ENCODE results near the gene PIAS2.
"Not testable (repeated sequence)": the region's sequence is repeated elsewhere in the genome, so short reads cannot be mapped to it uniquely, and the experiment has no call there.

The PIAS2 gene, protein sequence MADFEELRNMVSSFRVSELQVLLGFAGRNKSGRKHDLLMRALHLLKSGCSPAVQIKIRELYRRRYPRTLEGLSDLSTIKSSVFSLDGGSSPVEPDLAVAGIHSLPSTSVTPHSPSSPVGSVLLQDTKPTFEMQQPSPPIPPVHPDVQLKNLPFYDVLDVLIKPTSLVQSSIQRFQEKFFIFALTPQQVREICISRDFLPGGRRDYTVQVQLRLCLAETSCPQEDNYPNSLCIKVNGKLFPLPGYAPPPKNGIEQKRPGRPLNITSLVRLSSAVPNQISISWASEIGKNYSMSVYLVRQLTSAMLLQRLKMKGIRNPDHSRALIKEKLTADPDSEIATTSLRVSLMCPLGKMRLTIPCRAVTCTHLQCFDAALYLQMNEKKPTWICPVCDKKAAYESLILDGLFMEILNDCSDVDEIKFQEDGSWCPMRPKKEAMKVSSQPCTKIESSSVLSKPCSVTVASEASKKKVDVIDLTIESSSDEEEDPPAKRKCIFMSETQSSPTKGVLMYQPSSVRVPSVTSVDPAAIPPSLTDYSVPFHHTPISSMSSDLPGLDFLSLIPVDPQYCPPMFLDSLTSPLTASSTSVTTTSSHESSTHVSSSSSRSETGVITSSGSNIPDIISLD

DNA sequence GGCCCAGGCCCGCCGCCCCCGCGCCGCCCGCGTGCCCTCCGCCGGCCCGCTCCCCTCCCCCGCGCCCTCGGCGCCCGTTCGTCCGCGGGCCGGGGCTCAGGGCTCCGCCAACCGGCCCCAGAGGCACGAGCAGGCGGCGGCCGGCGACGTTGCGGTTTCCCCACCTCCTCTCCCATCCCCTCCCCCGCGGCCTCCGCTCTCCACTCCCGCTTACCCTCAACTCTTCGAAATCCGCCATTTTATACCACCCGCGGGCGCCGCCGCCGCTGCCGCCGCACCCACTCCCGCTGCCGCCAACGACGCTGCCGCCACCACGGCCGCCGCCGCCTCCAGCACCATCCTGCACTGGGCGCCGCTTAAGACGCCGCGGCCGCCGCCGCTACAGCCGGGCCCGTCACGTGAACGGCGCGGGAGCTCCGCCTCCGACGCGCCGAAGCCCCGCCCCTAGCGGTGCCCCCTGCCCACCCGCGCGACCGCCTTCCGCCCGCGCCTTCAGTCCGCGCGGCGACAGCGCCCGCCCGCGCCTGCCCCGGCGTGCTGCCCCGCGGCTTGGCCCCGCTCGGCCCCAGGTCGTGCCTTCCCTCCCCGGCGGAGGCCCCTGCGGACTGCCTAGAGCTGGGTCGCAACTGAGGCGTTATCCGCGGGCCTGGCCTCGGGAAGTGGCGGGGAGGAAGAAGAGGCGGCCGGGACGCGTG lies at the start of gene PIAS2, which contains the start of gene KATNAL2:
TSS of gene PIAS2 (minus strand) at position 400 of the 695 bp plus-strand sequence. CDS start at position 238, 162 bp downstream.
TSS of gene KATNAL2 (plus strand) at position 495 of the 695 bp plus-strand sequence. CDS start 29,271 bp downstream, outside the sequence.
- peak; percentile 25 for DNase-seq (ENCODE audit: extremely low read depth, low read depth)
- TF ChIP-seq, protein P1, sequence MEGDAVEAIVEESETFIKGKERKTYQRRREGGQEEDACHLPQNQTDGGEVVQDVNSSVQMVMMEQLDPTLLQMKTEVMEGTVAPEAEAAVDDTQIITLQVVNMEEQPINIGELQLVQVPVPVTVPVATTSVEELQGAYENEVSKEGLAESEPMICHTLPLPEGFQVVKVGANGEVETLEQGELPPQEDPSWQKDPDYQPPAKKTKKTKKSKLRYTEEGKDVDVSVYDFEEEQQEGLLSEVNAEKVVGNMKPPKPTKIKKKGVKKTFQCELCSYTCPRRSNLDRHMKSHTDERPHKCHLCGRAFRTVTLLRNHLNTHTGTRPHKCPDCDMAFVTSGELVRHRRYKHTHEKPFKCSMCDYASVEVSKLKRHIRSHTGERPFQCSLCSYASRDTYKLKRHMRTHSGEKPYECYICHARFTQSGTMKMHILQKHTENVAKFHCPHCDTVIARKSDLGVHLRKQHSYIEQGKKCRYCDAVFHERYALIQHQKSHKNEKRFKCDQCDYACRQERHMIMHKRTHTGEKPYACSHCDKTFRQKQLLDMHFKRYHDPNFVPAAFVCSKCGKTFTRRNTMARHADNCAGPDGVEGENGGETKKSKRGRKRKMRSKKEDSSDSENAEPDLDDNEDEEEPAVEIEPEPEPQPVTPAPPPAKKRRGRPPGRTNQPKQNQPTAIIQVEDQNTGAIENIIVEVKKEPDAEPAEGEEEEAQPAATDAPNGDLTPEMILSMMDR (IDR thresholded peaks at IDR 0.05; ENCODE audit: low read depth, low read length), result no peak

DNA sequence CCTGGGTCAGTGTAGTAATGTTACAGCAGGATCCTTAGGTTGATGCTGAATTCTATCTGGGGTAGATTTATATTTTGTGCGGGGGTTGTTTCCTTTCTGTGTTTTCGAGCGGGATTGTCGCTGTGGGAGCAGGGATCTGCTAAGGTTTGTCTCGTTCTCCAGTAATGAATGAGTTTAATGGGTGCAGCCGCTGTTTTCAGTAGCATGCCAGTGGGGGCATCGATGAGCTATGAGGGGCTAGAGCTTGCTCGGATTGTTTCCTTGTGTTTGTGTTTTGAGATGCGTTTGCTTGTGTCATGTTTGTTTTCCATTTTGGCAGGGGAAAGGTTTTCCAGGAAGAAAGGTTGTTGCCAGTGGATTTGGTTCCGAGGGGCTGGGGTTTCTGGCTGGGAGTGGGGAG lies 49.0 kb upstream of the PIAS2 start:
- not testable (repeated sequence) for DNase-seq (ENCODE audit: extremely low read depth, low read depth)

DNA sequence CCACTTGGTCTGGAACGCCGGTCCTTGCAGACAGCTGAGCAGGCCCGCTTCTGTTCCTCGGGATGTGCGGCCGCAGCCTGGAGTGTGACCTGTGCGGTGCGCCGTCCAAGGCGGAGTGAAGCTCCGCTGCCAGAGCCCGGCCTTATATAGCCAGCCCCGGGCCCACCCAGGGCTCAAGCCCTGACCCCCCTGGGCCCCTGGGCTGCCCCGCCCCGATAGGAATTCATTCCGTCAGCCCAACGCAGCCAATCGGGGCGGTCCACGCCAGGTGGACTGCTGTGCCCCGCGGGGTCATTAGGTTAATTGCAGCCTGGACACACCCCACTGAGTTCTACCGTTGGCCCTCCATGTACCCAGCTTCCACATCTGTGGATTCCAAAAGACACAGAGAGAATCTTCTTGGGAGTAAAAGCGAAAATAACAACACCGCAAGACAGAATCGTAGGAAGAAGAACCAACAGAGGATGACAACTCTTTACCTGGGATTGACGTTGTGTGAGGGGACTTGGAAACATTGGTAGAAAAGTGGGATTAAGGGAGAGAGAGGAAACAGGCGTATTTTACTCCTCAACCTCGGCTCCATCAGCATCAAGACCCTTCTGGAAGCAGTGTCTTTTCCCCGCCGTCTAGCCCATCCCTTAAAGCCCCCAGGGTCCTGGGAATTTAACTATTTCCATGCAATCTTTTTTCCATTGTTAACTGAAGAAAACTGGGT lies 47.4 kb upstream of the PIAS2 start:
- not testable (repeated sequence) for DNase-seq (ENCODE audit: extremely low read depth, low read depth)

DNA sequence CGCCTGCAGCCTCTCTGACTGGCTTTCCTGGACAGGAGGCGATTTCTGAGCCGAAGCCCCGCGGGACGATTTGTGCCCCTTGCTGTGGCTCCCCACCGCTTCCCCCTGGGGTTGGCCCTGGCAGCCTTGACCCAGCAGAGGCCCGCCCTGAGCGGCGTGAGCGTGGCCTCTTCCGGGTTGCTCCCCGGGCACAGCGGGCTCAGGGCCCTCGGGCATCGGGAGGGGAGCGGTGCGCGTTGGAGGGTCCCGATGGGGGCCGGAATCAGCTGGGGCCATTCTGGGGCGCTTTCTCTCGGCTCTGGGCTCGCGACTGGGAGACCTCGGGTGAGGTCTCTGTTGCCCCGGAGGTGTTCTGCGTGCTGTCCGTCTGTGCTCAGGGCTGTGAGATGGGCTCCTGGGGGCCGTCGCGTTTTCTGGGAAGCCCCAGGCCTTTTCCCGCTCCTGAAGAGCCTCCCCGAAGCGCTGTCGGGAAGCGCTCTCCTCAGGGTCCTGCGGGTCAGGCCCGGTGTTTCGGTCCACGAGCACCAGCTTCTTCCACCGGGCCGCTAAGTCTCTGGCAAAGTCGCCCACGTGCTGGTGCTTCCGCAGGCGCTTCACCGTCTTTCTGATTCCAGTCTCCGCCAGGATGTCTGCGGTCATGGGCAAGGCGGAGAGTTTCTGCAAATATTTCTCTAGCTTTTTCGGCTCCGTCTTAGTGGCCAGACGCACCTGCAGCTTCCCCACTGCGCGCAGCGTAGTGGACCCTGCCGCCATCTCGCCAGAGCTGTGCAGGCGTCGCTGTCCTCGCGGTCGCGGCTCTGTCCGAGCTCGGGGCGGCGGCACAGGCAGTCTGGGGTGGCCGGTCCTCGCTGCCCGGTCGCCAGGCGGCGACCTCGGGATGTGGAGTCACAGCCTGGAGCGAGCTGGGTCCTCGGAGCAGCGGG lies 46.6 kb upstream of the PIAS2 start:
- DNase-seq (ENCODE audit: extremely low read depth, low read depth), result not testable (repeated sequence)

DNA sequence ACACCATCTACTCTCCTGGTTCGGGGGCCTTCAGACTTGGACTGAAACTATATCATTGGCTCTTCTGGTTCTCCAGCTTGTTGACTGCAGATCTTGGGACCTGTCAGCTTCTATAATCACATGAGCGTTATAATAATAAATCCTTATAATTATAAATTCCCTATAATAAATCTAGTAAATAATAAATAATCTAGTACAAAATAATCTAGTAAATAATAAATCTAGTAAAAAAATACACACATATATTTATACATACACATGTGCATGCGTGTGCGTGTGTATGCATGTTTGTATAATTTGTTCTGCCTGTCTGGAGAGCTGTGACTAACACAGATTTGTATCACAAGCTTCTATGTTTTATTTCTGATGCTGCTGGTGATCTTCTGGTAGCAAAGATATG lies 40.9 kb upstream of the PIAS2 start:
- DNase-seq (ENCODE audit: extremely low read depth, low read depth), result no peak
- TF ChIP-seq, protein P1 (IDR thresholded peaks at IDR 0.05; ENCODE audit: low read depth, low read length), result no peak

DNA sequence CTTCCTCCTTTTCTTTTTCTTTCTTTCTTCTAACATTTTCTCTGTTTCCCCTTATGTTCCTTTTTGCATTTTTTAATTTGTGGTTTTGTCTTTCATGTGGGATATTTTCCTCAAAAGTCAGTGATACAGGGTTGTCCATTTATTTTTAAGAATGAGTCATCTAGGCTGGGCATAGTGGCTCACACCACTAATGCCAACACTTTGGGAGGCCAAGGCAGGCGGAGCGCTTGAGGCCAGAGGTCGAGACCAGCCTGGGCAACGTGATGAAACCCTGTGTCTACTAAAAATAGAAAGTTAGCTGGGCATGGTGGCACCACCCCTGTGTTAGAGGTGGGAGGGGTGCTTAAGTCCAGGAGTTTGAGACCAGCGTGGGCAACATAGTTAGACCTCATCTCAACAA lies 35.9 kb upstream of the PIAS2 start:
- no peak for DNase-seq (ENCODE audit: extremely low read depth, low read depth)

DNA sequence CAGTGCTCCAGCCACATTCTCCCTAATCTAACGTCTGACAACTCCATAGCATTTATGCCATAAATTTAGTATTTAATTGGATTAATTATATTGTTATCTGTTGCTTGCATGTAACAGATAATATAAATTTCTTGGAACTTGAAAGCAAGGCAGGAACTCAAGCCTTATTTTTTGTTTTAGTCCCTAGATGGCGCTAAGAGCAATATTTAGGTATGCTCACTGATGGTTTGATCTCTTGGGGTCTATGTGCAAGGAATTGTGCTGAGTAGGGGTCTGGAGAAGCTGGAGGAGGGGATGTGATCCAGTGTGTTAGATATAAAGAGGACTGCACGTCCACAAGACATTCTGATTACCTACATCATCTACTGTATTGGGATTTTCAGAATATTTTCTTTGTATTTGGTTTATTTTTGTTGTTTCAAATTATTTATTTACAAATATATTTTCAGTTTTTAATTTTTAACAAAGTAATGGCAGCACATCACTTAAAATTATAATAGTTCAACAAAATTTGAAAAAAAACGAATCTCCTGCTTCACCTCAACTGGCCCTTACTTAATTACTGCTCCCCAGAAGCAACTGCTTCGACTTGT lies 32.9 kb upstream of the PIAS2 start:
- DNase-seq (ENCODE audit: extremely low read depth, low read depth), result no peak

More for the DNA sequence above, 35.9 kb upstream of the PIAS2 start:
- TF ChIP-seq, protein P1 (IDR thresholded peaks at IDR 0.05; ENCODE audit: low read depth, low read length), result no peak

More for the DNA sequence above, 32.9 kb upstream of the PIAS2 start:
- TF ChIP-seq, protein P1 (IDR thresholded peaks at IDR 0.05; ENCODE audit: low read depth, low read length), result peak; percentile 45
